Measurements from ENCODE around the gene NEU2. TPM values are rescaled to one million over a fixed set of nuclear protein-coding genes. Genes with fewer than 3 reads are reported as not detected.

Gene NEU2
- polyA plus RNA-seq, 2 of the 4 experiments (the other 2 are of a cell fraction), result not detected

GRCh38 chr2:233061591-233062450 is 29.3 kb downstream of the NEU2 start:
- Histone ChIP-seq H3K4me3 (no peak overlapping the region), H3K4me2 (no peak overlapping the region), H3K9me3 (no peaks in the 10 kb centered on the region), H3K4me1 (no peaks in the 10 kb centered on the region), H3K27ac (no peak overlapping the region)
- DNase-seq (ENCODE audit: low read depth in 1 of 2, low spot score in 1 of 2) (no peak), ATAC-seq (peak; percentile 41 to 67; a peak in 3 of 6 replicates), FAIRE-seq (no peak)
- WGBS (ENCODE audit: missing lambda C conversion rate), result 78% methylated on average over 11 of the region's 12 CpGs
- TF ChIP-seq ZFP36 (IDR thresholded peaks at IDR 0.05; ENCODE audit: borderline replicate concordance, partially characterized antibody) (no peak), NR3C1 (IDR thresholded peaks at IDR 0.05) (no peak), JUN (IDR thresholded peaks at IDR 0.05) (no peak), PHF8 (IDR thresholded peaks at IDR 0.05; ENCODE audit: borderline replicate concordance, low read depth) (no peak), TFCP2L1 (CRISPR knock-in tag; IDR thresholded peaks at IDR 0.05) (no peak), POLR2AphosphoS2 (conservative IDR thresholded peaks at IDR 0.05; ENCODE audit: low read length) (no peak), HES2 (IDR thresholded peaks at IDR 0.05) (no peak), RAD21 (conservative IDR thresholded peaks at IDR 0.05 in 1 of 2, IDR thresholded peaks at IDR 0.05 in 1 of 2) (no peak), EHMT2 (IDR thresholded peaks at IDR 0.05; ENCODE audit: low read depth) (no peak), MAZ (IDR thresholded peaks at IDR 0.05; ENCODE audit: borderline replicate concordance, low read depth, low read length) (no peak), FOXS1 (CRISPR knock-in tag; IDR thresholded peaks at IDR 0.05) (no peak), RCOR1 (IDR thresholded peaks at IDR 0.05; ENCODE audit: low read depth, low read length) (no peak), EHF (CRISPR knock-in tag; IDR thresholded peaks at IDR 0.05) (no peak)
- TF ChIP-seq, protein P1, sequence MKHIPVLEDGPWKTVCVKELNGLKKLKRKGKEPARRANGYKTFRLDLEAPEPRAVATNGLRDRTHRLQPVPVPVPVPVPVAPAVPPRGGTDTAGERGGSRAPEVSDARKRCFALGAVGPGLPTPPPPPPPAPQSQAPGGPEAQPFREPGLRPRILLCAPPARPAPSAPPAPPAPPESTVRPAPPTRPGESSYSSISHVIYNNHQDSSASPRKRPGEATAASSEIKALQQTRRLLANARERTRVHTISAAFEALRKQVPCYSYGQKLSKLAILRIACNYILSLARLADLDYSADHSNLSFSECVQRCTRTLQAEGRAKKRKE (CRISPR knock-in tag; IDR thresholded peaks at IDR 0.05; ENCODE audit: low read depth), result no peak
- POLR2A ChIA-PET, result no interaction called here
- CTCF ChIA-PET, result interaction anchor here (0.8 to 6.7 kb wide), 5 partner anchors 8 to 209 kb away, joined by 3 to 45 read pairs (median 3); no protein-coding TSS in a partner anchor

DNA sequence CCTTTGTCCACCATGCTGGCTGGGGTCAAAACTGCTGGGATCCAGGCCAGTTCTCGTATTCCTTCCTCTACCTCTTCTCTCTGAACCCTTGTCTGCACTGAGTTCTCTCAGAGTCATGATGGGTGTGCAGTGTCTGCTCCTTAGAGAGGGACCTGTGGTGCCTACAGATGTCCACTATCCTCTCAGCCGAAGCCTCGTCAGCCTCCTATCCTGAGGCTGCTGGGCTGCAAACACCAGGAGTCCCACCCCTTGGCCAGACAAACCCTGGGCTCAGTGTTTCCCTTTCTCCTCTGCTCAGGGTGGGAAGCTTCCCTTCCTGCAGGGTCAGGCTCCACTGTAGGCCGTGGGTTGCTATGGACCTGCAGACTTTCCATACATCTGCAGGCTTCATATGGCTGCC is 30.0 kb downstream of the NEU2 start:
- H3K4me3 ChIP-seq, result no peak overlapping the region
- ATAC-seq (peak in 1 of 2 experiments; percentile 8; a peak in 1 of 6 replicates), DNase-seq (ENCODE audit: low read depth in 1 of 2, low spot score in 1 of 2) (no peak), FAIRE-seq (no peak)
- H3K27ac ChIP-seq, result no peak overlapping the region
- POLR2A ChIA-PET, result no interaction called here
- H3K9me3 ChIP-seq, result no peaks in the 10 kb centered on the region
- TF ChIP-seq NFE2L2 (conservative IDR thresholded peaks at IDR 0.05; ENCODE audit: low read length), result no peak
- no peak for TF ChIP-seq POLR2AphosphoS2 (conservative IDR thresholded peaks at IDR 0.05; ENCODE audit: low read length)
- no peak for TF ChIP-seq E2F6 (IDR thresholded peaks at IDR 0.05; ENCODE audit: borderline replicate concordance, low read depth)
- TF ChIP-seq, protein P2, sequence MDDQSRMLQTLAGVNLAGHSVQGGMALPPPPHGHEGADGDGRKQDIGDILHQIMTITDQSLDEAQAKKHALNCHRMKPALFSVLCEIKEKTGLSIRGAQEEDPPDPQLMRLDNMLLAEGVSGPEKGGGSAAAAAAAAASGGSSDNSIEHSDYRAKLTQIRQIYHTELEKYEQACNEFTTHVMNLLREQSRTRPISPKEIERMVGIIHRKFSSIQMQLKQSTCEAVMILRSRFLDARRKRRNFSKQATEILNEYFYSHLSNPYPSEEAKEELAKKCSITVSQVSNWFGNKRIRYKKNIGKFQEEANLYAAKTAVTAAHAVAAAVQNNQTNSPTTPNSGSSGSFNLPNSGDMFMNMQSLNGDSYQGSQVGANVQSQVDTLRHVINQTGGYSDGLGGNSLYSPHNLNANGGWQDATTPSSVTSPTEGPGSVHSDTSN (IDR thresholded peaks at IDR 0.05), result no peak
- no peak for TF ChIP-seq JUN (IDR thresholded peaks at IDR 0.05)
- TF ChIP-seq HEYL (CRISPR knock-in tag; IDR thresholded peaks at IDR 0.05), result no peak
- 88% methylated on average over 4 of the region's 4 CpGs for WGBS (ENCODE audit: missing lambda C conversion rate)
- no peak overlapping the region for H3K4me2 ChIP-seq
- no peaks in the 10 kb centered on the region for H3K4me1 ChIP-seq
- CTCF ChIA-PET, result interaction anchor here (1.0 to 6.7 kb wide), 2 partner anchors 8 to 210 kb away, joined by 3 to 45 read pairs; no protein-coding TSS in a partner anchor

DNA sequence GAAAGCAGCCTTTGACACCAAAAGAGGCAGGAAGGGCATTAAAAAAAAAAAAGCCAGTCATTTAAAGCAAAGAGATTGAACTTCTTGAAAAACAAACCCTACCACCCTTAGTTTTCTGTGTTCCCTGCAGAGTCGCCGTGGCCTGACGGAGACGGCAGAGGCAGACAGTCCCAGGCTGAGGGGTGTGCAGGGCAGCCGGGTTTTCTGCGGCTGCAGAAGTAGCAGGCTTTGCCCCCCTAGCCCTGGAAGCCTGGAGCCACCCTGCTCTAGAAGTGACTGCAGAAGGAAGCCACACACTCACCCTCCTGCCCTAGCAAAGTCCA is 30.4 kb downstream of the NEU2 start:
- 89% methylated on average over 6 of the region's 6 CpGs for WGBS (ENCODE audit: missing lambda C conversion rate)
- FAIRE-seq, result no peak
- no peak for ATAC-seq
- Histone ChIP-seq H3K4me2 (no peak overlapping the region), H3K4me3 (no peak overlapping the region), H3K4me1 (no peaks in the 10 kb centered on the region), H3K27ac (no peak overlapping the region), H3K9me3 (no peaks in the 10 kb centered on the region)
- no peak for DNase-seq (ENCODE audit: low read depth in 1 of 2, low spot score in 1 of 2)
- CTCF ChIA-PET, result interaction anchor here (1.0 to 6.7 kb wide), 2 partner anchors 9 to 210 kb away, joined by 3 to 45 read pairs; no protein-coding TSS in a partner anchor
- POLR2A ChIA-PET, result no interaction called here
- no peak for TF ChIP-seq BHLHE40 (IDR thresholded peaks at IDR 0.05; ENCODE audit: low read depth, low read length)
- no peak for TF ChIP-seq HOXB13 (CRISPR knock-in tag; IDR thresholded peaks at IDR 0.05; ENCODE audit: low read depth)
- TF ChIP-seq, protein P3, sequence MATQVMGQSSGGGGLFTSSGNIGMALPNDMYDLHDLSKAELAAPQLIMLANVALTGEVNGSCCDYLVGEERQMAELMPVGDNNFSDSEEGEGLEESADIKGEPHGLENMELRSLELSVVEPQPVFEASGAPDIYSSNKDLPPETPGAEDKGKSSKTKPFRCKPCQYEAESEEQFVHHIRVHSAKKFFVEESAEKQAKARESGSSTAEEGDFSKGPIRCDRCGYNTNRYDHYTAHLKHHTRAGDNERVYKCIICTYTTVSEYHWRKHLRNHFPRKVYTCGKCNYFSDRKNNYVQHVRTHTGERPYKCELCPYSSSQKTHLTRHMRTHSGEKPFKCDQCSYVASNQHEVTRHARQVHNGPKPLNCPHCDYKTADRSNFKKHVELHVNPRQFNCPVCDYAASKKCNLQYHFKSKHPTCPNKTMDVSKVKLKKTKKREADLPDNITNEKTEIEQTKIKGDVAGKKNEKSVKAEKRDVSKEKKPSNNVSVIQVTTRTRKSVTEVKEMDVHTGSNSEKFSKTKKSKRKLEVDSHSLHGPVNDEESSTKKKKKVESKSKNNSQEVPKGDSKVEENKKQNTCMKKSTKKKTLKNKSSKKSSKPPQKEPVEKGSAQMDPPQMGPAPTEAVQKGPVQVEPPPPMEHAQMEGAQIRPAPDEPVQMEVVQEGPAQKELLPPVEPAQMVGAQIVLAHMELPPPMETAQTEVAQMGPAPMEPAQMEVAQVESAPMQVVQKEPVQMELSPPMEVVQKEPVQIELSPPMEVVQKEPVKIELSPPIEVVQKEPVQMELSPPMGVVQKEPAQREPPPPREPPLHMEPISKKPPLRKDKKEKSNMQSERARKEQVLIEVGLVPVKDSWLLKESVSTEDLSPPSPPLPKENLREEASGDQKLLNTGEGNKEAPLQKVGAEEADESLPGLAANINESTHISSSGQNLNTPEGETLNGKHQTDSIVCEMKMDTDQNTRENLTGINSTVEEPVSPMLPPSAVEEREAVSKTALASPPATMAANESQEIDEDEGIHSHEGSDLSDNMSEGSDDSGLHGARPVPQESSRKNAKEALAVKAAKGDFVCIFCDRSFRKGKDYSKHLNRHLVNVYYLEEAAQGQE (IDR thresholded peaks at IDR 0.05), result no peak
- TF ChIP-seq HEYL (CRISPR knock-in tag; IDR thresholded peaks at IDR 0.05), result no peak
- no peak for TF ChIP-seq FOSL2 (IDR thresholded peaks at IDR 0.05)
- no peak for TF ChIP-seq FOSL2 (CRISPR knock-in tag; IDR thresholded peaks at IDR 0.05)
- TF ChIP-seq EHF (CRISPR knock-in tag; IDR thresholded peaks at IDR 0.05), result no peak
- TF ChIP-seq, protein P2 (IDR thresholded peaks at IDR 0.05), result no peak
- TF ChIP-seq RARB (CRISPR knock-in tag; IDR thresholded peaks at IDR 0.05), result no peak
- TF ChIP-seq EHMT2 (IDR thresholded peaks at IDR 0.05; ENCODE audit: low read depth), result no peak
- TF ChIP-seq TP53 (CRISPR knock-in tag; IDR thresholded peaks at IDR 0.05), result no peak

Data from A549 (cell line).